ENCODE data around the gene ARHGEF5. TPM values are rescaled to one million over a fixed set of nuclear protein-coding genes. Genes with fewer than 3 reads are reported as not detected.

The ARHGEF5 gene
- total RNA-seq, 1 experiment from 2014 or later = 44.2 TPM

GRCh38 chr7:144398291-144398690 is 43.1 kb downstream of the ARHGEF5 start:
- BruUV-seq (replicated peaks) = no TSS peak
- TF ChIP-seq, protein P1, sequence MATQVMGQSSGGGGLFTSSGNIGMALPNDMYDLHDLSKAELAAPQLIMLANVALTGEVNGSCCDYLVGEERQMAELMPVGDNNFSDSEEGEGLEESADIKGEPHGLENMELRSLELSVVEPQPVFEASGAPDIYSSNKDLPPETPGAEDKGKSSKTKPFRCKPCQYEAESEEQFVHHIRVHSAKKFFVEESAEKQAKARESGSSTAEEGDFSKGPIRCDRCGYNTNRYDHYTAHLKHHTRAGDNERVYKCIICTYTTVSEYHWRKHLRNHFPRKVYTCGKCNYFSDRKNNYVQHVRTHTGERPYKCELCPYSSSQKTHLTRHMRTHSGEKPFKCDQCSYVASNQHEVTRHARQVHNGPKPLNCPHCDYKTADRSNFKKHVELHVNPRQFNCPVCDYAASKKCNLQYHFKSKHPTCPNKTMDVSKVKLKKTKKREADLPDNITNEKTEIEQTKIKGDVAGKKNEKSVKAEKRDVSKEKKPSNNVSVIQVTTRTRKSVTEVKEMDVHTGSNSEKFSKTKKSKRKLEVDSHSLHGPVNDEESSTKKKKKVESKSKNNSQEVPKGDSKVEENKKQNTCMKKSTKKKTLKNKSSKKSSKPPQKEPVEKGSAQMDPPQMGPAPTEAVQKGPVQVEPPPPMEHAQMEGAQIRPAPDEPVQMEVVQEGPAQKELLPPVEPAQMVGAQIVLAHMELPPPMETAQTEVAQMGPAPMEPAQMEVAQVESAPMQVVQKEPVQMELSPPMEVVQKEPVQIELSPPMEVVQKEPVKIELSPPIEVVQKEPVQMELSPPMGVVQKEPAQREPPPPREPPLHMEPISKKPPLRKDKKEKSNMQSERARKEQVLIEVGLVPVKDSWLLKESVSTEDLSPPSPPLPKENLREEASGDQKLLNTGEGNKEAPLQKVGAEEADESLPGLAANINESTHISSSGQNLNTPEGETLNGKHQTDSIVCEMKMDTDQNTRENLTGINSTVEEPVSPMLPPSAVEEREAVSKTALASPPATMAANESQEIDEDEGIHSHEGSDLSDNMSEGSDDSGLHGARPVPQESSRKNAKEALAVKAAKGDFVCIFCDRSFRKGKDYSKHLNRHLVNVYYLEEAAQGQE (IDR thresholded peaks at IDR 0.05; ENCODE audit: low read depth) = no peak
- TF ChIP-seq POLR2AphosphoS5 (IDR thresholded peaks at IDR 0.05; ENCODE audit: low read depth, low read length) (no peak), POLR2A (IDR thresholded peaks at IDR 0.05; ENCODE audit: borderline replicate concordance, extremely low read depth, insufficient read depth, insufficient read length) (no peak), ELF1 (IDR thresholded peaks at IDR 0.05; ENCODE audit: borderline replicate concordance, low read depth) (no peak), YY1 (IDR thresholded peaks at IDR 0.05; ENCODE audit: extremely low read depth, insufficient replicate concordance, low read depth, low read length) (no peak), SP1 (IDR thresholded peaks at IDR 0.05; ENCODE audit: low read depth) (no peak), ZNF274 (IDR thresholded peaks at IDR 0.05; ENCODE audit: low read depth, low read length) (no peak), RAD21 (IDR thresholded peaks at IDR 0.05; ENCODE audit: low read depth) (no peak), TCF7L2 (IDR thresholded peaks at IDR 0.05; ENCODE audit: borderline replicate concordance, extremely low read depth, insufficient read depth, insufficient read length) (no peak), EZH2phosphoT487 (IDR thresholded peaks at IDR 0.05; ENCODE audit: borderline replicate concordance) (no peak), EGR1 (IDR thresholded peaks at IDR 0.05; ENCODE audit: low read depth) (no peak), FOSL1 (IDR thresholded peaks at IDR 0.05; ENCODE audit: low read depth) (no peak), SRF (IDR thresholded peaks at IDR 0.05; ENCODE audit: low read depth) (no peak), CEBPB (IDR thresholded peaks at IDR 0.05; ENCODE audit: low read depth) (no peak), ZBTB33 (IDR thresholded peaks at IDR 0.05; ENCODE audit: extremely low read depth, insufficient replicate concordance, low read length) (no peak), MAX (IDR thresholded peaks at IDR 0.05) (no peak), EZH2 (IDR thresholded peaks at IDR 0.05) (no peak)
- TF ChIP-seq, protein P2, sequence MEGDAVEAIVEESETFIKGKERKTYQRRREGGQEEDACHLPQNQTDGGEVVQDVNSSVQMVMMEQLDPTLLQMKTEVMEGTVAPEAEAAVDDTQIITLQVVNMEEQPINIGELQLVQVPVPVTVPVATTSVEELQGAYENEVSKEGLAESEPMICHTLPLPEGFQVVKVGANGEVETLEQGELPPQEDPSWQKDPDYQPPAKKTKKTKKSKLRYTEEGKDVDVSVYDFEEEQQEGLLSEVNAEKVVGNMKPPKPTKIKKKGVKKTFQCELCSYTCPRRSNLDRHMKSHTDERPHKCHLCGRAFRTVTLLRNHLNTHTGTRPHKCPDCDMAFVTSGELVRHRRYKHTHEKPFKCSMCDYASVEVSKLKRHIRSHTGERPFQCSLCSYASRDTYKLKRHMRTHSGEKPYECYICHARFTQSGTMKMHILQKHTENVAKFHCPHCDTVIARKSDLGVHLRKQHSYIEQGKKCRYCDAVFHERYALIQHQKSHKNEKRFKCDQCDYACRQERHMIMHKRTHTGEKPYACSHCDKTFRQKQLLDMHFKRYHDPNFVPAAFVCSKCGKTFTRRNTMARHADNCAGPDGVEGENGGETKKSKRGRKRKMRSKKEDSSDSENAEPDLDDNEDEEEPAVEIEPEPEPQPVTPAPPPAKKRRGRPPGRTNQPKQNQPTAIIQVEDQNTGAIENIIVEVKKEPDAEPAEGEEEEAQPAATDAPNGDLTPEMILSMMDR (IDR thresholded peaks at IDR 0.05 in 2 of 3, conservative IDR thresholded peaks at IDR 0.05 in 1 of 3; ENCODE audit: borderline replicate concordance in 1 of 3, insufficient read depth in 1 of 3, low read depth in 2 of 3, low read length in 2 of 3) = no peak
- TF ChIP-seq, protein P3, sequence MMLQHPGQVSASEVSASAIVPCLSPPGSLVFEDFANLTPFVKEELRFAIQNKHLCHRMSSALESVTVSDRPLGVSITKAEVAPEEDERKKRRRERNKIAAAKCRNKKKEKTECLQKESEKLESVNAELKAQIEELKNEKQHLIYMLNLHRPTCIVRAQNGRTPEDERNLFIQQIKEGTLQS (IDR thresholded peaks at IDR 0.05) = no peak
- no peak overlapping the region for H3K4me2 ChIP-seq (ENCODE audit: low read length)
- no peak overlapping the region for H3K9ac ChIP-seq (ENCODE audit: low read length)
- H3K79me2 ChIP-seq (ENCODE audit: insufficient read depth, low read length) = no peaks in the 10 kb centered on the region
- CTCF ChIA-PET = no interaction called here
- no peaks in the 10 kb centered on the region for H3K9me2 ChIP-seq (ENCODE audit: insufficient read depth)
- RAD21 ChIA-PET (ENCODE audit: low non-redundant PET in 1 of 2, low total read pairs in 2 of 2, uncharacterized antibody in 2 of 2, unreplicated experiment in 2 of 2) = no interaction called here
- DNase-seq (ENCODE audit: low read depth, low spot score) (no peak), ATAC-seq (no peak)
- no peaks in the 10 kb centered on the region for H4K20me1 ChIP-seq (ENCODE audit: insufficient read depth)
- no peaks in the 10 kb centered on the region for H3K36me3 ChIP-seq (ENCODE audit: control insufficient read depth in 1 of 2, insufficient read depth in 2 of 2, low read length in 2 of 2)
- no peaks in the 10 kb centered on the region for H3K4me1 ChIP-seq (ENCODE audit: control insufficient read depth in 1 of 2, insufficient read depth in 2 of 2, low read length in 2 of 2)
- 0 out of 2 replicates have a peak, but pooled peaks cover 3% of the 10 kb centered on the region for H3K27me3 ChIP-seq (ENCODE audit: insufficient read depth, low read length)
- no peak overlapping the region for H2AFZ ChIP-seq (ENCODE audit: low read depth, low read length, poor library complexity, severe bottlenecking)
- POLR2A ChIA-PET = no interaction called here
- intact Hi-C loops (cut with micrococcal nuclease) = no loop called here
- H3K9me3 ChIP-seq (ENCODE audit: control insufficient read depth in 1 of 2, insufficient read depth in 1 of 2, low read depth in 1 of 2, low read length in 2 of 2) = no peaks in the 10 kb centered on the region
- no peak overlapping the region for H3K4me3 ChIP-seq (replicated peaks in 1 of 2; ENCODE audit: low read depth in 1 of 2, low read length in 2 of 2)
- no peak overlapping the region for H3K27ac ChIP-seq (ENCODE audit: low read depth, low read length)

Measured in HCT116 (cell line).